IMR-90 (cell line): ENCODE data around the gene KLHDC9. TPM values are rescaled to one million over a fixed set of nuclear protein-coding genes. Genes with fewer than 3 reads are reported as not detected.

Experiments
- ATAC-seq: fragments of 200-7000 bp; cut with Tn5 transposase; 2 replicates; pipeline ENCODE4 v1.9.1; 2020; ENCODE audit warnings: low read depth, mild to moderate bottlenecking, moderate library complexity
- BruUV-seq: library from RNA; stranded (reverse); fragments of 400-500 nt; replicated peaks from 2 replicates; lab custom pipeline; 2021; lab: Mats Ljungman, UMichigan
- CTCF ChIA-PET: fragments of 300-600 bp; formaldehyde crosslinking; extraction: SDS; loops from one replicate; lab custom pipeline; 2021; ENCODE audit warnings: antibody characterized with exemption; lab: Yijun Ruan, JAX
- POLR2A ChIA-PET: fragments of 300-600 bp; sonication (Branson Sonifier 250); formaldehyde crosslinking; loops from one replicate; lab custom pipeline; 2022; ENCODE audit warnings: antibody characterized with exemption; ENCODE audit not compliant: unreplicated experiment; lab: Charles Lee
- DNase-seq: peaks from one replicate; pipeline ENCODE4 v3.0.0; 2013
- H2AFZ ChIP-seq: replicated peaks from 2 replicates; pipeline ENCODE3; 2013; ENCODE audit warnings: low read length, mild to moderate bottlenecking; ENCODE audit not compliant: poor library complexity
- H2AK5ac ChIP-seq: 2 replicates; pipeline ENCODE4 v1.6.1; 2013; ENCODE audit warnings: low read depth, low read length, inconsistent platforms
- H2AK9ac ChIP-seq: replicated peaks from 2 replicates; pipeline ENCODE3; 2013; ENCODE audit warnings: mild to moderate bottlenecking, low read depth, low read length, moderate library complexity; ENCODE audit not compliant: poor library complexity
- H2BK120ac ChIP-seq: 2 replicates; pipeline ENCODE4 v1.6.1; 2013; ENCODE audit warnings: low read depth, low read length, inconsistent platforms
- H2BK15ac ChIP-seq: 3 replicates; pipeline ENCODE4 v1.6.1; 2013; ENCODE audit warnings: low read depth, low read length, inconsistent platforms
- H2BK20ac ChIP-seq: 2 replicates; pipeline ENCODE4 v1.6.1; 2013; ENCODE audit warnings: low read depth, mild to moderate bottlenecking, inconsistent platforms, low read length, moderate library complexity
- H2BK5ac ChIP-seq: 2 replicates; pipeline ENCODE4 v1.6.1; 2013; ENCODE audit warnings: mild to moderate bottlenecking, low read depth, low read length, inconsistent platforms; ENCODE audit not compliant: poor library complexity, severe bottlenecking
- H3K14ac ChIP-seq: replicated peaks from 2 replicates; pipeline ENCODE4 v1.6.1; 2013; ENCODE audit warnings: low read depth, low read length, inconsistent platforms
- H3K18ac ChIP-seq: 2 replicates; pipeline ENCODE4 v1.6.1; 2013; ENCODE audit warnings: low read depth, low read length, control low read depth
- H3K23ac ChIP-seq: 2 replicates; pipeline ENCODE4 v1.6.1; 2013; ENCODE audit warnings: low read depth, low read length, inconsistent platforms
- H3K27ac ChIP-seq: 2 replicates; pipeline ENCODE4 v1.5.1; 2013; ENCODE audit warnings: mild to moderate bottlenecking, control low read depth, low read length; ENCODE audit not compliant: insufficient read depth
- H3K27me3 ChIP-seq: 2 replicates; pipeline ENCODE4 v1.6.1; 2013; ENCODE audit warnings: low read length; ENCODE audit not compliant: control insufficient read depth, insufficient read depth
- H3K36me3 ChIP-seq: 2 replicates; pipeline ENCODE4 v1.6.1; 2013; ENCODE audit warnings: low read length, mixed read lengths; ENCODE audit not compliant: control insufficient read depth, insufficient read depth
- H3K4ac ChIP-seq: 2 replicates; pipeline ENCODE4 v1.6.1; 2013; ENCODE audit warnings: low read depth, low read length, inconsistent platforms
- H3K4me1 ChIP-seq: 2 replicates; pipeline ENCODE4 v1.6.1; 2013; ENCODE audit warnings: low read length, mixed read lengths; ENCODE audit not compliant: control insufficient read depth, insufficient read depth
- H3K4me2 ChIP-seq: 2 replicates; pipeline ENCODE4 v1.6.1; 2013; ENCODE audit warnings: low read depth, mild to moderate bottlenecking, control low read depth, low read length, moderate library complexity
- H3K4me3 ChIP-seq: 2 replicates; pipeline ENCODE4 v1.5.1; 2013; ENCODE audit warnings: low read depth, mild to moderate bottlenecking, control low read depth, low read length, moderate library complexity; ENCODE audit not compliant: insufficient read depth
- H3K56ac ChIP-seq: 2 replicates; pipeline ENCODE4 v1.6.1; 2013; ENCODE audit warnings: low read length, inconsistent platforms; ENCODE audit not compliant: insufficient read depth; ENCODE audit errors: extremely low read depth
- H3K79me1 ChIP-seq, 2 experiments: 2 replicates each; pipeline ENCODE4 v1.6.1; 2013; ENCODE audit warnings: low read length in 2 of 2, inconsistent platforms in 1 of 2, low read depth in 1 of 2
- H3K9ac ChIP-seq: 2 replicates; pipeline ENCODE4 v1.6.1; 2013; ENCODE audit warnings: low read depth, low read length, control low read depth
- H3K9me1 ChIP-seq: 2 replicates; pipeline ENCODE4 v1.6.1; 2013; ENCODE audit warnings: low read length, inconsistent platforms; ENCODE audit not compliant: insufficient read depth
- H3K9me3 ChIP-seq: 2 replicates; pipeline ENCODE4 v1.6.1; 2013; ENCODE audit warnings: low read length; ENCODE audit not compliant: control insufficient read depth, insufficient read depth
- H4K20me1 ChIP-seq: 2 replicates; pipeline ENCODE4 v1.6.1; 2013; ENCODE audit warnings: low read length, inconsistent platforms; ENCODE audit not compliant: insufficient read depth
- H4K5ac ChIP-seq: 2 replicates; pipeline ENCODE4 v1.6.1; 2013; ENCODE audit warnings: mild to moderate bottlenecking, low read depth, low read length, control low read depth
- H4K8ac ChIP-seq, 2 experiments: 2 replicates each; pipeline ENCODE4 v1.6.1; 2013; ENCODE audit warnings: low read depth in 2 of 2, low read length in 2 of 2, control low read depth in 1 of 2, inconsistent platforms in 1 of 2
- H4K91ac ChIP-seq: 2 replicates; pipeline ENCODE4 v1.6.1; 2013; ENCODE audit warnings: low read depth, low read length, inconsistent platforms; ENCODE audit not compliant: insufficient read depth
- BHLHE40 ChIP-seq: fragments of 150-350 bp; IDR thresholded peaks from 2 replicates; pipeline ENCODE4 v1.6.1; 2016; ENCODE audit warnings: mild to moderate bottlenecking, low read depth, low read length
- CEBPB ChIP-seq: IDR thresholded peaks from 2 replicates; pipeline ENCODE4 v1.6.1; 2012; ENCODE audit warnings: low read depth, low read length, improper control_type of control experiment
- CHD1 ChIP-seq: IDR thresholded peaks from 2 replicates; pipeline ENCODE4 v1.6.1; 2012; ENCODE audit warnings: low read depth, low read length, improper control_type of control experiment
- CTCF ChIP-seq: conservative IDR thresholded peaks from 2 replicates; pipeline ENCODE4 v1.5.1; 2012; ENCODE audit warnings: mild to moderate bottlenecking, low read depth, low read length, improper control_type of control experiment
- ELK1 ChIP-seq: fragments of 150-350 bp; IDR thresholded peaks from 2 replicates; pipeline ENCODE4 v1.6.1; 2016; ENCODE audit warnings: low read depth, mild to moderate bottlenecking, low read length, moderate library complexity, borderline replicate concordance
- FOS ChIP-seq: fragments of 150-350 bp; IDR thresholded peaks from 2 replicates; pipeline ENCODE4 v1.6.1; 2016; ENCODE audit warnings: low read depth, low read length
- MAFK ChIP-seq: IDR thresholded peaks from 2 replicates; pipeline ENCODE4 v1.6.1; 2012; ENCODE audit warnings: low read depth, low read length, improper control_type of control experiment
- MAZ ChIP-seq: IDR thresholded peaks from 2 replicates; pipeline ENCODE4 v1.6.1; 2012; ENCODE audit warnings: low read depth, mild to moderate bottlenecking, low read length, improper control_type of control experiment, moderate library complexity, borderline replicate concordance
- MXI1 ChIP-seq: IDR thresholded peaks from 2 replicates; pipeline ENCODE4 v1.6.1; 2012; ENCODE audit warnings: low read depth, mild to moderate bottlenecking, low read length, moderate library complexity, borderline replicate concordance
- NFE2L2 ChIP-seq: fragments of 150-350 bp; IDR thresholded peaks from 2 replicates; pipeline ENCODE4 v1.6.1; 2016; ENCODE audit warnings: low read depth, mild to moderate bottlenecking, low read length
- POLR2A ChIP-seq: IDR thresholded peaks from 2 replicates; pipeline ENCODE4 v1.6.1; 2012; ENCODE audit warnings: mild to moderate bottlenecking, low read depth, low read length
- RAD21 ChIP-seq: IDR thresholded peaks from 2 replicates; pipeline ENCODE4 v1.6.1; 2012; ENCODE audit warnings: low read length, improper control_type of control experiment
- RCOR1 ChIP-seq: IDR thresholded peaks from 2 replicates; pipeline ENCODE4 v1.6.1; 2012; ENCODE audit warnings: mild to moderate bottlenecking, low read length, improper control_type of control experiment; ENCODE audit not compliant: insufficient replicate concordance
- RFX5 ChIP-seq: IDR thresholded peaks from 2 replicates; pipeline ENCODE4 v1.8.0; 2012; ENCODE audit warnings: low read depth, mild to moderate bottlenecking, low read length, moderate library complexity
- SMC3 ChIP-seq: fragments of 150-350 bp; IDR thresholded peaks from 2 replicates; pipeline ENCODE4 v1.6.1; 2016; ENCODE audit warnings: low read depth, mild to moderate bottlenecking, antibody characterized with exemption, low read length, moderate library complexity
- USF2 ChIP-seq: fragments of 150-350 bp; IDR thresholded peaks from 2 replicates; pipeline ENCODE4 v1.6.1; 2017; ENCODE audit warnings: mild to moderate bottlenecking, antibody characterized with exemption, low read length, low read depth
- WGBS, 2 experiments: methylation state at CpG; one replicate each; pipeline versions ENCODE4 v1.1.5 to v1.1.7; 2013; ENCODE audit warnings: missing lambda C conversion rate in 2 of 2; ENCODE audit not compliant: insufficient read length in 1 of 2; ENCODE audit errors: extremely low coverage in 2 of 2; 5-methylcytosine and 5-hydroxymethylcytosine counted together
- dilution Hi-C: fragments of 300-500 bp; cut with HindIII; formaldehyde crosslinking; loops from one replicate; pipeline ENCODE4 v1.14.3; 2018; ENCODE audit warnings: low sequenced_read_pairs; ENCODE audit not compliant: unreplicated experiment
- in situ Hi-C: fragments of 300-500 bp; cut with MboI; formaldehyde crosslinking; loops from 3 replicates; pipeline ENCODE4 v1.14.3; 2019; ENCODE audit warnings: low sequenced_read_pairs, inconsistent platforms, mixed read lengths
- intact Hi-C: fragments of 100-400 bp; cut with micrococcal nuclease; formaldehyde crosslinking; loops from 2 replicates; pipeline ENCODE4 v1.10.0; 2022
- polyA plus RNA-seq, 3 experiments: library from polyadenylated mRNA; depleted of rRNA; stranded (reverse); fragments of >200 nt; gene quantifications; 2 replicates each; pipeline ENCODE4 v1.2.3, GENCODE V29; 2012; ENCODE audit warnings: low replicate concordance in 1 of 3
- total RNA-seq: library from RNA; depleted of rRNA; stranded (reverse); fragments of >200 nt; gene quantifications from 2 replicates; pipeline ENCODE4 v1.2.3, GENCODE V29; 2012

Gene KLHDC9
- total and polyA plus RNA-seq, 2 of the 4 experiments (the other 2 are of a cell fraction): 0.18 to 0.70 TPM

- Histone ChIP-seq H3K9ac (no peak overlapping the region), H3K27ac (no peak overlapping the region), H4K20me1 (no peaks in the 10 kb centered on the region; the same call in 1 of the 2 replicates), H2BK20ac (no peak overlapping the region), H4K91ac (no peak overlapping the region), H3K9me3 (no peaks in the 10 kb centered on the region), H4K8ac (no peak overlapping the region), H3K18ac (no peak overlapping the region), H2AFZ (no peak overlapping the region), H2AK9ac (no peak overlapping the region), H3K14ac (no peak overlapping the region), H2BK15ac (no peak overlapping the region), H3K27me3 (no peaks in the 10 kb centered on the region), H4K5ac (no peak overlapping the region), H3K79me1 (peaks cover 11 to 36% of the 10 kb centered on the region in 2 experiments; a peak in 3 of 4 replicates), H2BK120ac (no peak overlapping the region), H2BK5ac (no peak overlapping the region), H3K23ac (no peak overlapping the region), H2AK5ac (no peak overlapping the region), H3K9me1 (no peaks in the 10 kb centered on the region; the same call in 1 of the 2 replicates), H3K36me3 (no peaks in the 10 kb centered on the region), H3K4me3 (no peak overlapping the region), H3K56ac (no peak overlapping the region), H3K4me1 (no peaks in the 10 kb centered on the region), H3K4ac (no peak overlapping the region), H3K4me2 (no peak overlapping the region)
- no peak for DNase-seq
- 100% methylated on average over 1 of the region's 1 CpG; no CpG with 5 or more reads in 1 of the 2 experiments for WGBS, 2 experiments
- dilution Hi-C loops (no loop called here), intact Hi-C loops (loop anchor here (2.0 kb wide), 1 partner anchor 412 kb away; no protein-coding TSS in a partner anchor), in situ Hi-C loops (no loop called here)
- no peak for ATAC-seq
- TF ChIP-seq CEBPB: no peak
- no peak for TF ChIP-seq MAFK
- no peak for TF ChIP-seq USF2
- no peak for TF ChIP-seq RFX5
- TF ChIP-seq FOS: no peak
- no peak for TF ChIP-seq ELK1
- TF ChIP-seq RAD21: no peak
- no peak for TF ChIP-seq CHD1
- TF ChIP-seq POLR2A: no peak
- no peak for TF ChIP-seq NFE2L2
- TF ChIP-seq MAZ: no peak
- no peak for TF ChIP-seq MXI1
- TF ChIP-seq RCOR1: no peak
- TF ChIP-seq BHLHE40: no peak
- TF ChIP-seq CTCF: no peak
- no peak for TF ChIP-seq SMC3
- no TSS peak for BruUV-seq
- CTCF ChIA-PET: no interaction called here
- POLR2A ChIA-PET: no interaction called here
These were observed 40.3 kb downstream of the KLHDC9 start for GRCh38 chr1:161138431-161138830.
